Mucosa of descending colon (tissue), 3 donors: ENCODE measurements around the gene AGAP1. TPM values are rescaled to one million over a fixed set of nuclear protein-coding genes. Genes with fewer than 3 reads are reported as not detected.

Experiments used
- ATAC-seq: fragments of 200-7000 bp; cut with Tn5 transposase; one replicate; pipeline ENCODE4 v1.9.1; 2020; ENCODE audit warnings: mild to moderate bottlenecking, moderate library complexity
- DNase-seq, 3 donors: peaks; one replicate each; pipeline ENCODE4 v3.0.0-alpha.2; 2020
- H3K36me3 ChIP-seq: fragments of 200-600 bp; one replicate; pipeline ENCODE4 v1.8.0; 2021; ENCODE audit warnings: low read depth, mild to moderate bottlenecking
- H3K4me1 ChIP-seq: fragments of 200-600 bp; one replicate; pipeline ENCODE4 v1.8.0; 2021; ENCODE audit warnings: low read depth, mild to moderate bottlenecking
- H3K4me3 ChIP-seq: fragments of 200-600 bp; one replicate; pipeline ENCODE4 v1.8.0; 2021; ENCODE audit warnings: mild to moderate bottlenecking
- H3K9me3 ChIP-seq: fragments of 200-600 bp; one replicate; pipeline ENCODE4 v1.8.0; 2021; ENCODE audit warnings: mild to moderate bottlenecking
- intact Hi-C, 2 donors: fragments of 100-400 bp; cut with DNase I in 1 of 2; cut with micrococcal nuclease in 1 of 2; formaldehyde crosslinking; loops; one replicate each; pipeline versions ENCODE4 v1.11.0 to v1.11.1; 2022; cut with DNase I, micrococcal nuclease
- total RNA-seq, 3 donors: library from RNA; stranded (reverse); fragmentation: NEBNext Ultra II Directional in 2 of 3; extraction: Animal tissue kit (Norgen Biotek cat#: 25700) in 2 of 3; gene quantifications; one replicate each; pipeline versions ENCODE4 v1.2.1 to v1.2.4, GENCODE V29; 2021 to 2023
- TF ChIP-seq, protein P1 (sequence below): fragments of 200-600 bp; IDR thresholded peaks from one replicate; pipeline ENCODE4 v1.8.0; 2022; ENCODE audit warnings: antibody characterized with exemption, mild to moderate bottlenecking
- donor health status: DM: no; HTN: no; CAD: no; lungs with moderate emphysema.
- donor health status: DM: no; HTN: no; CAD: no.
- donor health status: DM: no; HTN: yes; CAD: no.

The AGAP1 gene
- total RNA-seq, 3 donors from 2014 or later: 68.1 to 112 (median 88.9) TPM

- intact Hi-C loops: no loop called here
- H3K36me3 ChIP-seq: no peaks in the 10 kb centered on the region
- no peak for ATAC-seq
- TF ChIP-seq, protein P1, sequence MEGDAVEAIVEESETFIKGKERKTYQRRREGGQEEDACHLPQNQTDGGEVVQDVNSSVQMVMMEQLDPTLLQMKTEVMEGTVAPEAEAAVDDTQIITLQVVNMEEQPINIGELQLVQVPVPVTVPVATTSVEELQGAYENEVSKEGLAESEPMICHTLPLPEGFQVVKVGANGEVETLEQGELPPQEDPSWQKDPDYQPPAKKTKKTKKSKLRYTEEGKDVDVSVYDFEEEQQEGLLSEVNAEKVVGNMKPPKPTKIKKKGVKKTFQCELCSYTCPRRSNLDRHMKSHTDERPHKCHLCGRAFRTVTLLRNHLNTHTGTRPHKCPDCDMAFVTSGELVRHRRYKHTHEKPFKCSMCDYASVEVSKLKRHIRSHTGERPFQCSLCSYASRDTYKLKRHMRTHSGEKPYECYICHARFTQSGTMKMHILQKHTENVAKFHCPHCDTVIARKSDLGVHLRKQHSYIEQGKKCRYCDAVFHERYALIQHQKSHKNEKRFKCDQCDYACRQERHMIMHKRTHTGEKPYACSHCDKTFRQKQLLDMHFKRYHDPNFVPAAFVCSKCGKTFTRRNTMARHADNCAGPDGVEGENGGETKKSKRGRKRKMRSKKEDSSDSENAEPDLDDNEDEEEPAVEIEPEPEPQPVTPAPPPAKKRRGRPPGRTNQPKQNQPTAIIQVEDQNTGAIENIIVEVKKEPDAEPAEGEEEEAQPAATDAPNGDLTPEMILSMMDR: no peak
- H3K4me1 ChIP-seq: no peaks in the 10 kb centered on the region
- no peak overlapping the region for H3K4me3 ChIP-seq
- no peaks in the 10 kb centered on the region for H3K9me3 ChIP-seq
- no peak for DNase-seq
Measured at GRCh38 chr2:235924675-235925063, 430.8 kb downstream of the AGAP1 start.

- Histone ChIP-seq H3K4me3 (no peak overlapping the region), H3K9me3 (no peaks in the 10 kb centered on the region), H3K36me3 (no peaks in the 10 kb centered on the region), H3K4me1 (no peaks in the 10 kb centered on the region)
- intact Hi-C loops: no loop called here
- TF ChIP-seq, protein P1: no peak
- DNase-seq (no peak), ATAC-seq (no peak)
Measured at GRCh38 chr2:235925250-235925919, 431.5 kb downstream of the AGAP1 start.

- DNase-seq (no peak), ATAC-seq (no peak)
- Histone ChIP-seq H3K9me3 (no peaks in the 10 kb centered on the region), H3K36me3 (no peaks in the 10 kb centered on the region), H3K4me1 (no peaks in the 10 kb centered on the region), H3K4me3 (no peak overlapping the region)
- TF ChIP-seq, protein P1: no peak
- intact Hi-C loops: no loop called here
Measured at GRCh38 chr2:235926229-235926628, 432.4 kb downstream of the AGAP1 start.

DNA sequence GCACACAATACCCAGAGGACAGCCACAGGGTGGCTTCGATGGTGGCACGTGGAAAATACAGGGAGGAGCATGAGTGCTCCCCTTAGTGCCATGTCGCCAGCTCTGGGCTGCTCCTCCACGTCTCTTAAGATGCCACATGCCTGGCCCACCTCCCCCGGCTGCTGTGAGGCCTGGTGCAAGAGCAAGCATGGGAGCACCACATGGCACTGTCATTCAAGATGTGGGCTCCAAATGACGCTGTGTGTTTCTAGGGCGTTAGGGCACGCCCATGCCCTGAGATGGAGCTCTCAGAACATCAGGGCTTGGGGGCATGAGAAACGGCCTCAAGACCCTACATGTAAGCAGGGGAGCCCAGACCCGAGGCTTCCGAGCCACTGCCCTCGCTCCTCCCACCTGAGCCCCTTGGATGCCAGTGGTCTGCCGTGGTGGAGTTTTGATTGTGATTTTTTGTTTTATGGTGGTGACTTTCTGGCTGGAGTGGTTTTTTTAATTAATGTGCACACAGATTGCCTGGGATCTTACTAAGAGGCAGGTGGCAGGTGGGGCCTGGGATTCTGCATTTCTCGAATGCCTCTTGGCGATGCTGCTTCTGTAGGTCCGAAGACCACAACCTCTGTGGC is 435.0 kb downstream of the AGAP1 start:
- Histone ChIP-seq H3K4me3 (no peak overlapping the region), H3K4me1 (no peaks in the 10 kb centered on the region), H3K9me3 (no peaks in the 10 kb centered on the region), H3K36me3 (no peaks in the 10 kb centered on the region)
- DNase-seq (no peak), ATAC-seq (no peak)
- intact Hi-C loops: no loop called here
- TF ChIP-seq, protein P1: no peak

- no peak for DNase-seq
Measured at GRCh38 chr2:235930701-235931100, 436.9 kb downstream of the AGAP1 start.

More at GRCh38 chr2:235930701-235931100, 436.9 kb downstream of the AGAP1 start:
- H3K36me3 ChIP-seq: no peaks in the 10 kb centered on the region
- no peak for ATAC-seq
- intact Hi-C loops: no loop called here
- no peaks in the 10 kb centered on the region for H3K9me3 ChIP-seq
- no peaks in the 10 kb centered on the region for H3K4me1 ChIP-seq
- TF ChIP-seq, protein P1: no peak
- no peak overlapping the region for H3K4me3 ChIP-seq
